Stimulated activated CD8-positive, alpha-beta memory T cell treated with anti-CD3 and anti-CD28 coated beads, Interleukin-2, amount 100 ng/mL, for 1 hour (primary cell): Measurements from ENCODE around the gene APLP2.

Source experiments
- DNase-seq, 2 donors: peaks; one replicate each; pipeline ENCODE4 v3.0.0-alpha.2; 2020; ENCODE audit warnings: low read depth in 2 of 2

APLP2 gene

DNA sequence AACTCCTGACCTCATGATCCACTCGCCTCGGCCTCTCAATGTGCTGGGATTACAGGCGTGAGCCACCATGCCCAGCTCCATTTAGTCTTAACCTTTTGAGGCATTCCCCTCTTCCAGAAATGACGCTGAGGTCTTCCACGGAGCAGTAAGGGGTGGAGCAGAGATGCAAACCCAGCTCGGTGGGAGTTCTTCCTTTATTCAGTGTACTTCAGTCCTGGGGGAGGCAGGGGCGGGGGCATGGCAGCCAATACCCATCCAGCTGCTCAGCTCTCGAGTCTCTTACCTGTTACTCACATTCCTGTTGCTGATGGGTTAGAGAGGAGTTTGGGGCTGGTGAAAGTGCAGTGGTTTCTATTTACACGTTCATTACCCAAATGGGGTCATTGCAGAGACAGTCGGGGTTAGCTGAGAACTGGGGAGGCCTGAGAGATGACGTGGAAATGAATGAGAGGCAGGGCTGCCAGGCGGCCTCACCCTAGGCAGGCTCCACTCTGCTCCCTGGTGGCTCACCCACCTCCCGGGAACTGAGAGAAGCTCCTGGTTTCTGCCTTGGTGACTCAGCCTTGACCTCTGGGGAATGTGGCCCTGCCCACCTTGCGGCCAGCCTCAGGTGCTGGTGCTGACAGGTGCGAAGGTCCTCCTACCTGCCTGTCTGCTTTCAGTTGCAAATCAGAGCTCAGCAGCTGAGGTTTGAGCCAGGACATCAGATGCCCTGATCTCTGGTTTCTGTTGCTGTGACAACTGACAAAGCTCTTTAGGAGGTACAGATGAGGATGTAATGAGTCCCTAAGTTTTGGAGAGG, 76.5 kb downstream of the APLP2 start:
- DNase-seq = no peak

DNA sequence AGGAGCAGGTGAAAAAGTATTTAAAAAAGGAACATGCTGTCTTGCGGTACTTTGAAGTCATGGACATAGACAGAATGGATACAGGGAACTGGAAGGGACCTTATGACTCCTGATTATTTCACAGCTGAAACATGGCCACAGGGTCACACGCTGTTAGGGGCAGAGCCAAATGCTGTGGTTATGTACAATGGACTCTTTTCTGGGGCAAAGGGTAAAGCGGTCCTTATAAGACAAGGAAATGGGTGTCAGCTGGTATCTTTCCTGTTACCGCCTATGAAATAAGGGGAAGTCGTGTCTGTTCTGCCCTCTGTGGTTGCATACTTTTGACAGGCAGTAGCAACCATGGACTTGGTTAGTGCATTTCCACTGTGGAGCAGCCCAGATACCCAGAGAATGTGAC, 77.1 kb downstream of the APLP2 start:
- no peak for DNase-seq

DNA sequence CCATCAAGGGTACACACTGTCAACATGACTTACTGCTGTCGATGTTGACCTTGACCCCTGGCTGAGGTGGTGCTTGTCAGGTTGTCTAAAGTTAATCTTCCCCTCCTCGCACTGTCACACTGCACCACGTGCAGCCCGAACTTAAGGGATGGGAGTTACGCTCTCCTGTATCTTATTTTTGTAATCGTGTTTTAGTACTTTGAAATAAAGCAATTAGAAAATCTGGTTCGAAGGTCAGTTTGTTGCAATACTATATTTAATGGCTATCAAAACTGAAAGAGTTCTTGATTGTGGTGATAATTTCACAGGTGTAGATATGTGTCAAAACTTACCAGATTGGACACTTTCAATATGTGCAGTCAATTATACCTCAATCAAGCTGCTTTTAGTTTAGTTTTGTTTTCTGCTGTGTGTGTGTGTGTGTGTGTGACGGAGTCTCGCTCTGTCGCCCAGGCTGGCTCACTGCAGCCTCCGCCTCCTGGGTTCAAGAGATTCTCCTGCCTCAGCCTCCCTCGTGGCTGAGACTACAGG, 79.2 kb downstream of the APLP2 start:
- DNase-seq = no peak

DNA sequence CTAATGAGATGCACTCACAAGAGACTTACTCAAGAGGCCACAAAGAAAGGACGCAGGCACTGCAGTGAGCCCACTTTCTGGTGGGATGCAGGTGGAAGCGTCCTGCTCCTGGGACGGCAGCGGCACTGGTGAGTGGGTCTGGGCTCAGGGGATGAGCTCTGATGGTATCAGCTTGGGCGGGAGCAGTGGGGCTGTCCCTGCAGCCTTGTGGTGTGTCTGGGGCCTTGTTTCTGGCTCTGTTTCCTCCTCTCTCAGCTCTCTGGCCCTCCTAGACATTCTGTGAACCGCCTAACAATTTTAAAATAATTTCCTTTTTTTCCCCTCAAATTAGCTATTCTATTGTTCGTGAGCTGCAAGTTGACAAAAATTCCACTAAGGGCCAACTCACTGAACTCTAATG, 81.1 kb downstream of the APLP2 start:
- DNase-seq = no peak

DNA sequence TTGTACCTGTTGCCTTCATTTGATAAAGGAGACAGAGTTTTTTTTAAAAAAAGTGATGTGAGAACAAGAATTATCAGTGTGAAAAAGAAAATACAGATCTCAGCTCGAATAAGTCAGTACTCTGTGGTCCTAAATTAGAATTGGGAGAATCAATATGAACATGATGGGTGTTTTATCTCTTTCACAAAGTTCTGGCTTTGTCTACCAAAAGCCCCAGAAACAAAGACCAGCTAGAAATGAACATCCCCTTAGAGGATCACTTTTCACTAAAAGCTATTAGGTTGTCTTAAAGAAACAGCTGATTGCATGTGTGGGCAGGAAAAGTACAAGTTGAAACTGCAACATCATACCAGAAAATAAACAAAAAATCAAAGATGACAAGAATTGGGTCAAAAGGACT, 81.5 kb downstream of the APLP2 start:
- no peak for DNase-seq

DNA sequence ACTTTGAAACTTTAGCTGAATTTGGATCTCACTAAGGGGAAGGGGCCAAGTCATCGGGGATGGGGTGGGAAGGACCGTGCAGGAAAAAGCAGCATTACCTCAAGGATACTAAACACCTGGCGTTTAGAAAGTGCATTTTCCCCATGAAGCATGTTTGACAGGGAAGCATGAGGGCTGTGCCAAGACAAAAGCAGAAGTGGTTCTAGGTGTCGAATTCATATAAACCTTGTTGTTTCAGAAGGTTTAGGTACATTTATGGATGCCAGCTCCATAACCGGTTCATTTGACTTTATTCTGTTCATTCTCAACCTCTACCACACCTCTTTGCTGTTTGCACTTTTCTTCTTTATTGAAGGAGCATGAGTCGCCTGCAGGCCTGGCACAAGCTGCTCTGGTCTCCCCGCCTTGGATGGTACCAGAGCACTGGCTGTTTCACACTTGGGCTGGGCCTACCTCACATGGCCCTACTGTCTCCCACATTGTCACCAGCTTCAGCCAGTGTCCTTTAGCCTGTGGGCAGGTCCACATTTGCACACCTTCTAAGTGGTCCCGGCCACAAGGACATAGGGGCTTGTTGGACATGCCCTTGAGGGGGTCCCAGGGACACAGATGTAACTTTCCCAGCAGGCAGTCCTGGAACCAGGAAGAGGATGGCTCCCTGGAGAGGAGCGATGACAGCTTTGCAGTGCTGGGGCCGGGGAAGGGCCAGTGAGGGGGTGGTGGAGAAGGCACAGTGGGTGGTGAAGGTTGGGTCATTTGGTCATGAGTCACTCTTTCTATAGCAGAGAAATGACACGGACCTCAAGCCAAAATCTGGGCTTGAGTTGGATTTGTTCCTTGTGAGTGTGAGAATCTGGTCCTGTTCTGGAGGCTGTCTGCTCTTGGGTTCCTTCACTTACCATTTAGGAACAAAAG, 86.7 kb downstream of the APLP2 start:
- no peak for DNase-seq

DNA sequence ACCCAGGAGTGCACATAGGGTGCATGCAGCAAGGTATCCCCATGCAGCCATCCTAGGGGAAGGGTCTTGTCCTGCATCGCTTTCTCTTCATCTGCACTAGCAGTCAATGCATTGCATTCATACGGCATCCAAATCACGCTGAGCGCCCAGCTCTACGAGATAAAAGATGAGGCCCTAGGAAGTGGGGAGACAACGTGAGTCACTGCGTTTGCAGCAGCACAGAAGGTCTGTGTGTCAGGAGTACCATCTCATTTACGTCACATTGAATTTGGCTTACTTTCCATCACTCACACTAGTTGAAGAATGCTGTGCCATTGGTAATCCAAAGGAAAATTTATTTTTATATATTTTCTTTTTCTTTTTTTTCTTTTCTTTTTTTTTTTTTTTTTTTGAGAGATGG, 87.4 kb downstream of the APLP2 start:
- no peak for DNase-seq

DNA sequence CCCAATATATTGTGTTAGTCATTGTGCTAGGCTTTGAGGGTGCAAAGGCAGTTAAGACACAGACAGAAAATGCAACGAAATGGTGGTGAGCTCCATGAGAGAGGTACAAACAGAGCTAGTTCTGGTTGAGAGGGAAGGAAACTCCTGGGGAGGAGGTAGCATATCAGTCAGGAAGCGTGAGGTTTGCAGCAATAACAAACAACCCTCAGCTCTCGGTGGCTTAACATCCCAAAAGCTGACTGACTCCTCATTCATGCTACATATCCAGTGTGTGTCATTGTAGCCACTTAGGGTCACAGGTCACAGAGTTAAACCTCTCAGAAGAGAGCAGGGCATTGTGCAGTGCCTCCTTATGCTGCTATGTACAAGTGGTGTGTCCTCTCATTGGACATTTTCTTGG, 88.1 kb downstream of the APLP2 start:
- DNase-seq = no peak

DNA sequence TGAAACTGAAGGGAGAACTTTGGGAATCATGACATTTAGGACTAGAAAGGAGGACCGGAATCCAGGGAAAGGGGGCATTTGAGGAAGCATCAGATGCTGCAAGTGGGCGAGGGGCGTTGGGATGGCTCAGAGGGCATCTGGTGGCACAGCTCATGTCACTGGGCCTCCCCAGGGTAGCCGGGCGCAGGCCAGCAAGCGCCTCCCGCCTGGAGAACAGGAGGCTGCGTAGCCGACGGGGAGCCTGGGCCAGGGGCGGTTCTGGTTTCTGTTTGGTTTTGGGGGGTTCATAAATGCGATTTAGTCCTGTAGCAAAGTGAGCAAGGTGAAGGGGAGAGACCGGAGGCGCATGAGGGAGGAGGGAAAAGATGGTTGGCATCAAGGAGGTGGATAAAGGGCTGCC, 89.4 kb downstream of the APLP2 start:
- no peak for DNase-seq

DNA sequence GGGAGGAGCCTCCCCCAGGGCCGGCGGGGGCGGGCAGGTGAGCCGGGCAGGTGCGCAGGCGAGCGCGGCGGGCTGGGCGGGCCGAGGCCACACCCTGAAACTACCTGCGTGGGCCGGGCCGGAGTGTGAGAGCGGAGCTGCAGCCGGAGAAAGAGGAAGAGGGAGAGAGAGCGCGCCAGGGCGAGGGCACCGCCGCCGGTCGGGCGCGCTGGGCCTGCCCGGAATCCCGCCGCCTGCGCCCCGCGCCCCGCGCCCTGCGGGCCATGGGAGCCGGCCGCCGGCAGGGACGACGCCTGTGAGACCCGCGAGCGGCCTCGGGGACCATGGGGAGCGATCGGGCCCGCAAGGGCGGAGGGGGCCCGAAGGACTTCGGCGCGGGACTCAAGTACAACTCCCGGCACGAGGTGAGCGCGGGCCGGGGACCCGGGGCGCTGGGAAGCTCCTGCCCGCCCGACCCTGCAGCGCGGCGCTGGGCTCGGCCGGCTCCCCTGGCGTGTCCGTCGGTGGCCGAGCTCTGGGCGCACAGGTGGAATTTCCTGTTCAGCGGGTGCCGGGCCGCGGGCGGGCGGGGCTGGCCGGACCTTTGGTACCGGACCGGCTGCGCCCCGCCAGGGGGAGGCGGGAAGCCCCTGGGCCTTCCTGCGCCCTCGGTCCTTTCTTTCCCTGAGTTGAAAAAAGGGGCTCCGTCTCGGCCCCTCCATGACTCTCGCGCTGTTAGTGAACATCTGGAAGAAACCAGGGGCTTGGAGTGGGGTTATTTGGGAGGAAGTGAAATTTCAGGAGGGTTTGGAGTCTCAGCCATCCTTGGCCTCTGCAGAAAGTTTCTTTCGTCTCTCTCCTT, 90.2 kb downstream of the APLP2 start, which contains the start of gene ST14:
Gene ST14 (plus strand): TSS at position 126 of the 841 bp plus-strand sequence. CDS start 198 bp downstream, at position 324.
- DNase-seq = no peak

DNA sequence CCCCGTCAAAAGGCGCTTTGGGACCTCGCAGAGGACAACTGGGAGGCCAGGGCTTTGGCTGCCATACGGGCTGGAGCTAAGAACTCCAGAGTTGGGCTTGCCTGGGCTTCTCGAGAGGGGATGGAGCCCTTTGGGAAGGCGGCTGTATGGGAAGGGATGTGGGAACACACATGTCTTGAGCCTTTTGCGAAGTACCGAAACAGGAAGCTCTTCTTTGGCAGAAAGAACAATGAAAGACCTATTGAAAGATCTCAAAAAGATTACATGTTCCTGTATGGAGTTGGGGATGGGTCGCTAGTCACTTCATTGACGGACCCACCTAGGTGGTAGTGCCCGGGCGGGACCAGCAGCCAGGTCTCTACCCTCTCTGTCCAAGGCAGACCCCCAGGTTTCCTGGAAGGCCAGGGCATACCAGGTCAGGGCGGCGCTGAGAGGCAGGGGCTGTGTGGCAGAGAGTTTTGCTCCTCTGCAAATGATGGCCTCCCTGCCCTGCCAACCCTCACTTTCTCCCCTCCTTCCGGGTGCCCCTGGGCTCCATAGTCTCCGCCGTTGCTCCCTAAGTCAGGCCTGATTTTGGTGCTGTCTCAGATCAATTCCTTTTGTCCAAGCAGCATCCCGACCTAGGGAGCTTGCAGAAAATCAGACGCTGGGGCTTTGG, 90.9 kb downstream of the APLP2 start:
- no peak for DNase-seq

- no peak for DNase-seq
Observed at GRCh38 chr11:130161441-130162145, 91.9 kb downstream of the APLP2 start.

DNA sequence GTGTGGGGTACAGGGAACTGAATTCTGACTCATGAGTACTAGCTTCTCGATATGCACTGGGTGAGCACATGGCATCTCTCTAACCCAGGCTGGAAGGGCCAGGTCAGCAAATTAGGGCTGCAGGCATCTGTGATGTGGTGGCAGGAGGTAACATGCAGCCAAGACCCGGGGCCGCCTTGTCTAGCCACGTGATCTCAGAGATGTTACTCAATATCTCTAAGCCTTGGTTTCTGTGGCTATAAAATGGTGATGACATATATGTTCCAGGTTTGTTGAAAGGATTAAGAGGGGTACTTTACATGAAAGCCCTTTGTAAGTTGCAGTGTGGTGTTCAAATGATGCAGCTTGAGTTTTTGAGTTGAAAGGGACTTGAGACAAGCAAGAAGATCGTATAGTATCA, 93.0 kb downstream of the APLP2 start:
- DNase-seq = no peak

DNA sequence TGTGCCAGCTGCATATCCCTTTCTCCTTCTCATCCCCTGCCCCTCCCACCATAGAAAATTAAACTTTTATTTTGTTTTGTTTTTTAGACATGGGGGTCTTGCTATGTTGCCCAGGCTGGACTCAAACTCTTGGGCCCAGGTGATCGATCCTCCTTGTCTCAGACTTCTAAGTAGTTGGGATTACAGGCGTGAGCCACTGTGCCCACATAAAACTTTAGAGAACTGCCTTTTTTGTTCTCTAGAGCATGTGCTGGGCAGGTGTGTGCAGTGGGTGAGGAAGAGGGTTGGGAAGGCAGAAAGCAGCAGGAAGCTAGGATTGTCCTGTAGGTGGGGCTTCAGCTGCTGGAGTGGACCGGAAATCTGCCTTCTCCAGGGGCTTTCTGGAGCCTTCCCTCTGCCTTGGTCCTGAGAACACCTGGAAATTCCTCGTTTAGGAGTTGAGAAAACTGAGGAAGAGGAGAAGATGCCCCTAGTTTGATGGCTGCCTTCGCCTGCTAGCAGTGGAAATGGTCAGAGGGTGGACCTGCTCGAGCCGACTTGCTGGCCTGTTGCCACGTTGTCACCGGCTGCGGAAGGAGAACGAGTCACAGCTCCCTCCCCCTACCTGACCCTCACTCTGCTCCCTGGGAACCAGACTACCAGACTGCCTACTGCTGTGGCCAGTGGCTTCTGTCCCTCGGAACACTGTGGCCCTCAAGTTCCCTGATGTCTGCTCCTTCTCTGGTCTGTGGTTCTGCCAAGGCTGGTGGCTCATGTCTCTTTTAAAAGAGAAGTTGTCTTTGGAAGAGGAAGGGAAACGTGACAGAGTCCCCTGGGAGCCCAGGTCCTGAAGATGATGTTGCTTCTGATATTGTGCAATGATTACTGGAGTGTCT, 93.9 kb downstream of the APLP2 start:
- no peak for DNase-seq

DNA sequence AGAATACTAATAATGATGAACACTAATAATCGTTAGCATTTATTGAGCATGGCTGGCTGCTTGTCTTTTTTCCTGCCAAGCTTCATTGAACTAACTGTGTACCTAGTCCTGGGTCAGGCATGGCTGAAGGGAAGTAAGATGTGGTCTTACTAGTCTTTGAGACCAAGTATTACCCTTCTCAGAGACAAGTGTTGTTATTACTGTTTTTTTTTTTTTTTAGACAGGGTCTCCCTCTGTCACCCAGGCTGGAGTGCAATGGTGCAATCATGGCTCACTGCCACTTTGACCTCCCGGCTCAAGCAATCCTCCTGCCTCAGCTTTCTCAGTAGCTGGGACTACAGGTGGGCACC, 94.5 kb downstream of the APLP2 start:
- no peak for DNase-seq

DNA sequence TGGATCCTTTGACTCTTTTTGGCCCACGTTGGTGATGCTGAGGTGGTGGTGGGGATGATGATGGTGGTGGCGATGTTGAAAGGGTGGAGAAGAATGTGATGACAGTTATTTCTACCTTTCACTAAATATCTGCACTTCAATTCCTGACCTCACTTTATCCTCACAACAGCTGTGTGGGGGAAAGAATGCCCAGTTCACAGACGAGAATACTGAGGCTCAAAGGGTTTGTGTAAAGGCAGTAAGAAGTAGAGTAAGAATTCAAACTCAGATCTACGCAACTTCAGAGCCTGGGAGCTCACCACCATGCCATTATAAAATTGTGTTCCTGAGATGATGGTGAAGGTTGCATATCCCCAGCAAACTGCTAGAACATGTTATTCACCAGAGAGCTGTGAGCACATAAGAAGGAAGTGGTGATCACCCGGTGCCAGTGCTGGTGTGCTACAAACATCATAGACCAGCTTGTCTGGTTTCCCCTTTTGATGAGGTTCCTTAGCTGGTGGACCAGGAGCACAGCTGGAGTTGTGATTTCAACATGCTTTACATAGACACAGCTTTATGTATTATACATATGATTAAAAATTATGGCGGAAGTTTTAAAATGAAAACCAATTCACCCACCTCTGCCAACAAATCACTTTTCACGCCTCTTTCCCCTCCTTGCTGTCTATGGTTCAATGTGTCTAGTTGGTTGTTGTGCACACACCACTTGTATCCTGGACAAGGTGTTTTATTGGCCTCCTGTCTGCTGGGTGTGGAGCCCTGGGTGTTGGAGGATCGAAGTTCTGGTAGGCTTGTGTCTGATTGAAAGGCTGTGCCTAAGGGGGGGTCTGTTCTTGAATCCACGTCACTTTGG, 96.1 kb downstream of the APLP2 start:
- DNase-seq = no peak

DNA sequence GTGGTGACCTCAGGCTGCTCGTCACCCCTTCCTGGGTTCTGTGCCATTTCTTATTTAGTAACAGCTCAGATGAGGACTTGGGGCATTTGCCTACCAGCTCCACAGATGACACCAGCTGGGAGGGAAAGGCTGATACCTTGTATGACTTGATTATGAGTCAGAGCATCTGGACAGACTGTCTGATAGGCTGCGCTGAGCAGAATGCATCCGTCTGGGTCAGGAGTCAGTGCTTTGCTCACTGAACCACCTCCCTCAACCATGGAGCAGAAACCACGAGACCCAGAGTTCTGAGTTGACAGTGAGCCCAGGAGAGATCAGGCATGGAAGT, 96.7 kb downstream of the APLP2 start:
- DNase-seq = no peak

DNA sequence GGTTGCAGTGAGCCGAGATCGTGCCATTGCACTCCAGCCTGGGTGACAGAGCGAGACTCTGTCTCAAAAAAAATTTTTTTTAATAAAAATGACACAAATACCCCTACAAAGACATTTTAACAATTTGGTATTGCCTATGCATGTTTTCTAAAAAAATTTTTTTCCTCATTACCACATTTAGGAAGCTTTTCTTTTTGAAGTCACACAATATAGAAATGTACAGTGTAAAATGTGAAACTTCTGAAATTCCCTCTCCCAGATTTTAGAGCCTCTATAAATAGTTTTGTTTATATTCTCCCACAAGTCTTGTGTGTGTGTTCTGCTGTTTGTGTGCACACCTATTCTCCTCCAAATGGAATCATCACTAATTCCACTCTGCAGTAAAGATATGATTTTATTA, 97.5 kb downstream of the APLP2 start:
- no peak for DNase-seq

- DNase-seq = no peak
Observed at GRCh38 chr11:130168105-130168504, 98.4 kb downstream of the APLP2 start.
